HEK293 (cell line): ENCODE data around the gene MCAT.

Experiments used
- CTCF ChIA-PET: fragments of 350-600 bp; formaldehyde crosslinking; extraction: SDS; loops from one replicate; lab custom pipeline; 2021; ENCODE audit warnings: antibody characterized with exemption; lab: Yijun Ruan, JAX
- POLR2A ChIA-PET: fragments of 300-600 bp; formaldehyde crosslinking; extraction: SDS; loops from one replicate; lab custom pipeline; 2020; ENCODE audit warnings: antibody characterized with exemption, inconsistent platforms; lab: Yijun Ruan, JAX
- H3K27ac ChIP-seq: fragments of 200-500 bp; sonication (Bioruptor generic); 2 replicates; pipeline ENCODE4 v1.5.1; 2014; ENCODE audit warnings: low read depth, low read length, control low read depth, inconsistent platforms; ENCODE audit errors: extremely low read depth
- H3K36me3 ChIP-seq, 2 experiments: fragments of 200-500 bp in 1 of 2; sonication (Bioruptor generic) in 1 of 2; 1 replicate in 1 of 2; 2 replicates in 1 of 2; pipeline ENCODE4 v1.5.1; 2014 to 2017; ENCODE audit warnings: inconsistent platforms in 2 of 2, low read length in 2 of 2; ENCODE audit not compliant: control insufficient read depth in 2 of 2, insufficient read depth in 1 of 2
- H3K4me1 ChIP-seq: fragments of 200-500 bp; sonication (Bioruptor generic); 2 replicates; pipeline ENCODE4 v1.5.1; 2014; ENCODE audit warnings: mild to moderate bottlenecking, low read length, inconsistent platforms; ENCODE audit not compliant: control insufficient read depth, insufficient read depth
- H3K4me3 ChIP-seq: 2 replicates; pipeline ENCODE4 v1.5.1; 2011; ENCODE audit warnings: low read depth, mild to moderate bottlenecking, control low read depth, low read length, moderate library complexity
- H3K9me3 ChIP-seq: fragments of 200-500 bp; sonication (Bioruptor generic); 2 replicates; pipeline ENCODE4 v1.5.1; 2014; ENCODE audit warnings: low read depth, low read length, inconsistent platforms; ENCODE audit not compliant: control insufficient read depth, insufficient read depth
- EGR2 ChIP-seq: fragments of 450-650 bp; formaldehyde crosslinking; IDR thresholded peaks from 2 replicates; pipeline ENCODE4 v1.5.1; 2016; ENCODE audit warnings: low read depth, missing biosample characterization, missing genetic modification characterization
- KLF1 ChIP-seq: fragments of 450-650 bp; formaldehyde crosslinking; IDR thresholded peaks from 2 replicates; pipeline ENCODE4 v1.5.1; 2016; ENCODE audit warnings: missing biosample characterization, missing genetic modification characterization
- KLF16 ChIP-seq: fragments of 450-650 bp; formaldehyde crosslinking; IDR thresholded peaks from 2 replicates; pipeline ENCODE4 v1.5.1; 2017; ENCODE audit warnings: missing biosample characterization, missing genetic modification characterization
- OVOL3 ChIP-seq: fragments of 450-650 bp; formaldehyde crosslinking; IDR thresholded peaks from 2 replicates; pipeline ENCODE4 v1.5.1; 2016; ENCODE audit warnings: missing biosample characterization, missing genetic modification characterization
- PRDM6 ChIP-seq: fragments of 450-650 bp; formaldehyde crosslinking; IDR thresholded peaks from 2 replicates; pipeline ENCODE4 v1.5.1; 2017; ENCODE audit warnings: missing biosample characterization, missing genetic modification characterization
- TSHZ1 ChIP-seq: fragments of 450-650 bp; formaldehyde crosslinking; IDR thresholded peaks from 2 replicates; pipeline ENCODE4 v1.5.1; 2016; ENCODE audit warnings: missing biosample characterization, missing genetic modification characterization, borderline replicate concordance
- ZBTB17 ChIP-seq: fragments of 450-650 bp; formaldehyde crosslinking; IDR thresholded peaks from 2 replicates; pipeline ENCODE4 v1.5.1; 2016; ENCODE audit warnings: missing biosample characterization, missing genetic modification characterization
- ZFHX2 ChIP-seq: fragments of 450-650 bp; formaldehyde crosslinking; conservative IDR thresholded peaks from 2 replicates; pipeline ENCODE4 v1.5.1; 2016; ENCODE audit warnings: missing biosample characterization, missing genetic modification characterization
- ZNF155 ChIP-seq: fragments of 450-650 bp; formaldehyde crosslinking; IDR thresholded peaks from 2 replicates; pipeline ENCODE4 v1.5.1; 2016; ENCODE audit warnings: missing biosample characterization, missing genetic modification characterization
- ZNF184 ChIP-seq: fragments of 450-650 bp; IDR thresholded peaks from 2 replicates; pipeline ENCODE4 v1.5.1; 2018; ENCODE audit warnings: missing biosample characterization, mild to moderate bottlenecking, missing genetic modification characterization
- ZNF239 ChIP-seq: fragments of 450-650 bp; formaldehyde crosslinking; IDR thresholded peaks from 2 replicates; pipeline ENCODE4 v1.5.1; 2016; ENCODE audit warnings: missing biosample characterization, missing genetic modification characterization
- ZNF274 ChIP-seq, 2 experiments: fragments of 200-500 bp in 1 of 2; fragments of 450-650 bp in 1 of 2; sonication (Bioruptor generic) in 1 of 2; formaldehyde crosslinking in 1 of 2; IDR thresholded peaks; 2 replicates each; pipeline versions ENCODE4 v1.5.1 to v1.6.1; 2014 to 2016; ENCODE audit warnings: borderline replicate concordance in 1 of 2, inconsistent platforms in 1 of 2, low read length in 1 of 2, missing biosample characterization in 1 of 2, missing genetic modification characterization in 1 of 2
- ZNF335 ChIP-seq: fragments of 450-650 bp; formaldehyde crosslinking; conservative IDR thresholded peaks from 2 replicates; pipeline ENCODE4 v1.5.1; 2016; ENCODE audit warnings: missing biosample characterization, missing genetic modification characterization
- ZNF501 ChIP-seq: fragments of 450-650 bp; formaldehyde crosslinking; IDR thresholded peaks from 2 replicates; pipeline ENCODE4 v1.5.1; 2016; ENCODE audit warnings: missing biosample characterization, missing genetic modification characterization
- ZNF560 ChIP-seq: fragments of 450-650 bp; formaldehyde crosslinking; IDR thresholded peaks from 2 replicates; pipeline ENCODE4 v1.5.1; 2017; ENCODE audit warnings: missing biosample characterization, missing genetic modification characterization, borderline replicate concordance
- ZNF629 ChIP-seq: fragments of 450-650 bp; formaldehyde crosslinking; IDR thresholded peaks from 2 replicates; pipeline ENCODE4 v1.5.1; 2017; ENCODE audit warnings: missing biosample characterization, missing genetic modification characterization
- ZNF670 ChIP-seq: fragments of 450-650 bp; formaldehyde crosslinking; IDR thresholded peaks from 2 replicates; pipeline ENCODE4 v1.5.1; 2016; ENCODE audit warnings: missing biosample characterization, missing genetic modification characterization, low read depth
- ZSCAN16 ChIP-seq: fragments of 450-650 bp; formaldehyde crosslinking; IDR thresholded peaks from 2 replicates; pipeline ENCODE4 v1.5.1; 2016; ENCODE audit warnings: missing biosample characterization, missing genetic modification characterization
- TF ChIP-seq, protein P1 (sequence below): fragments of 450-650 bp; formaldehyde crosslinking; IDR thresholded peaks from 2 replicates; pipeline ENCODE4 v1.5.1; 2017; ENCODE audit warnings: missing biosample characterization, missing genetic modification characterization

The MCAT gene

DNA sequence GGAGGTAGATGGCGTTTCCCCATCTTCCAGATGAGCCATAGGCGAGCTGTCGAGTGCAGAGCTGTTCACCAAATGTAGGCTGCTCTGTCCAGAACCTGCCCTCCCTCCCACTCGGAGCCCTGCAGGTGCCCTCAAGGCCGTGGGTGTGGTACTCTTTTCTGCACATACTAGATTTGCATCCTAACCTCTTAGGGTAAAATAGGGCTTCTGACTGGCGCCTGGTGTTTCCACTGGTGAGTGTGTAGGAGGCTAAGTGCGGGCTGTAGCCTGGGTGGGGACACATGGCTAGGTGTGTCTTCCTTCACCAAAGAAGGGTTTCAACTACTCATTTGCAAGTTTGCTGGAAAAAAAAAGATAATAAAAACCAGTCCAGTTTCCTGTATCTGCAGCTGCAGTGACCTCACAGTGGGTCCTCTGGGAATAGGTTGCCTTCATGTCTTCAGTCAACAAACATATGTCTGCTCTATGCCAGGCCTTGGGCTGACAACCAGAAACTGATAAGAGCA lies 24.2 kb downstream of the MCAT start:
- no peak for TF ChIP-seq ZNF155
- TF ChIP-seq ZNF560, result no peak
- TF ChIP-seq ZNF670, result no peak
- no peak for TF ChIP-seq OVOL3 (tag by site-specific recombination)
- TF ChIP-seq, protein P1, sequence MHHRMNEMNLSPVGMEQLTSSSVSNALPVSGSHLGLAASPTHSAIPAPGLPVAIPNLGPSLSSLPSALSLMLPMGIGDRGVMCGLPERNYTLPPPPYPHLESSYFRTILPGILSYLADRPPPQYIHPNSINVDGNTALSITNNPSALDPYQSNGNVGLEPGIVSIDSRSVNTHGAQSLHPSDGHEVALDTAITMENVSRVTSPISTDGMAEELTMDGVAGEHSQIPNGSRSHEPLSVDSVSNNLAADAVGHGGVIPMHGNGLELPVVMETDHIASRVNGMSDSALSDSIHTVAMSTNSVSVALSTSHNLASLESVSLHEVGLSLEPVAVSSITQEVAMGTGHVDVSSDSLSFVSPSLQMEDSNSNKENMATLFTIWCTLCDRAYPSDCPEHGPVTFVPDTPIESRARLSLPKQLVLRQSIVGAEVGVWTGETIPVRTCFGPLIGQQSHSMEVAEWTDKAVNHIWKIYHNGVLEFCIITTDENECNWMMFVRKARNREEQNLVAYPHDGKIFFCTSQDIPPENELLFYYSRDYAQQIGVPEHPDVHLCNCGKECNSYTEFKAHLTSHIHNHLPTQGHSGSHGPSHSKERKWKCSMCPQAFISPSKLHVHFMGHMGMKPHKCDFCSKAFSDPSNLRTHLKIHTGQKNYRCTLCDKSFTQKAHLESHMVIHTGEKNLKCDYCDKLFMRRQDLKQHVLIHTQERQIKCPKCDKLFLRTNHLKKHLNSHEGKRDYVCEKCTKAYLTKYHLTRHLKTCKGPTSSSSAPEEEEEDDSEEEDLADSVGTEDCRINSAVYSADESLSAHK (tag by site-specific recombination), result no peak
- TF ChIP-seq TSHZ1 (tag by site-specific recombination), result no peak
- peak; percentile 48 for TF ChIP-seq ZBTB17 (tag by site-specific recombination)
- no peak for TF ChIP-seq ZNF184
- no peak for TF ChIP-seq PRDM6 (tag by site-specific recombination)
- no peak for TF ChIP-seq KLF16 (tag by site-specific recombination)
- no peak for TF ChIP-seq ZNF239 (tag by site-specific recombination)
- no peak for TF ChIP-seq ZNF501 (tag by site-specific recombination)
- TF ChIP-seq ZNF274 (IDR thresholded peaks at IDR 0.05; ENCODE audit: low read length), result no peak
- TF ChIP-seq ZNF274 (tag by site-specific recombination; IDR thresholded peaks at IDR 0.05; ENCODE audit: borderline replicate concordance), result no peak
- peak; percentile 78 for TF ChIP-seq EGR2
- peak; percentile 80 for TF ChIP-seq ZFHX2 (tag by site-specific recombination)
- peak; percentile 38 for TF ChIP-seq ZNF629 (tag by site-specific recombination)
- no peak for TF ChIP-seq ZSCAN16 (tag by site-specific recombination)
- TF ChIP-seq KLF1, result peak; percentile 62
- TF ChIP-seq ZNF335, result no peak
- Histone ChIP-seq H3K4me1 (0 out of 2 replicates have a peak, but pooled peaks cover 4% of the 10 kb centered on the region), H3K4me3 (no peak overlapping the region), H3K27ac (no peak overlapping the region), H3K9me3 (no peaks in the 10 kb centered on the region), H3K36me3 (no peaks in the 10 kb centered on the region)
- ChIA-PET CTCF (interaction anchor here (0.6 kb wide), 2 partner anchors 9 to 1212 kb away, joined by 3 read pairs; no protein-coding TSS in a partner anchor), POLR2A (no interaction called here)
